HEK293 (cell line): ENCODE measurements around the gene GAS1.

ENCODE experiments used
- CTCF ChIA-PET: fragments of 350-600 bp; formaldehyde crosslinking; extraction: SDS; loops from one replicate; lab custom pipeline; 2021; ENCODE audit warnings: antibody characterized with exemption; lab: Yijun Ruan, JAX
- POLR2A ChIA-PET: fragments of 300-600 bp; formaldehyde crosslinking; extraction: SDS; loops from one replicate; lab custom pipeline; 2020; ENCODE audit warnings: antibody characterized with exemption, inconsistent platforms; lab: Yijun Ruan, JAX
- H3K27ac ChIP-seq: fragments of 200-500 bp; sonication (Bioruptor generic); 2 replicates; pipeline ENCODE4 v1.5.1; 2014; ENCODE audit warnings: low read depth, low read length, control low read depth, inconsistent platforms; ENCODE audit errors: extremely low read depth
- H3K36me3 ChIP-seq, 2 experiments: fragments of 200-500 bp in 1 of 2; sonication (Bioruptor generic) in 1 of 2; 1 replicate in 1 of 2; 2 replicates in 1 of 2; pipeline ENCODE4 v1.5.1; 2014 to 2017; ENCODE audit warnings: inconsistent platforms in 2 of 2, low read length in 2 of 2; ENCODE audit not compliant: control insufficient read depth in 2 of 2, insufficient read depth in 1 of 2
- H3K4me1 ChIP-seq: fragments of 200-500 bp; sonication (Bioruptor generic); 2 replicates; pipeline ENCODE4 v1.5.1; 2014; ENCODE audit warnings: mild to moderate bottlenecking, low read length, inconsistent platforms; ENCODE audit not compliant: control insufficient read depth, insufficient read depth
- H3K4me3 ChIP-seq: 2 replicates; pipeline ENCODE4 v1.5.1; 2011; ENCODE audit warnings: low read depth, mild to moderate bottlenecking, control low read depth, low read length, moderate library complexity
- H3K9me3 ChIP-seq: fragments of 200-500 bp; sonication (Bioruptor generic); 2 replicates; pipeline ENCODE4 v1.5.1; 2014; ENCODE audit warnings: low read depth, low read length, inconsistent platforms; ENCODE audit not compliant: control insufficient read depth, insufficient read depth
- MZF1 ChIP-seq: fragments of 450-650 bp; formaldehyde crosslinking; IDR thresholded peaks from 2 replicates; pipeline ENCODE4 v1.5.1; 2017; ENCODE audit warnings: missing biosample characterization, missing genetic modification characterization, borderline replicate concordance
- PRDM1 ChIP-seq: fragments of 450-650 bp; formaldehyde crosslinking; IDR thresholded peaks from 2 replicates; pipeline ENCODE4; 2016; ENCODE audit warnings: missing biosample characterization, missing genetic modification characterization
- SP7 ChIP-seq: fragments of 450-650 bp; formaldehyde crosslinking; IDR thresholded peaks from 2 replicates; pipeline ENCODE4 v1.5.1; 2016; ENCODE audit warnings: missing biosample characterization, missing genetic modification characterization
- WT1 ChIP-seq: fragments of 450-650 bp; formaldehyde crosslinking; IDR thresholded peaks from 2 replicates; pipeline ENCODE4 v1.5.1; 2016; ENCODE audit warnings: missing biosample characterization, missing genetic modification characterization
- ZBTB10 ChIP-seq: fragments of 450-650 bp; formaldehyde crosslinking; IDR thresholded peaks from 2 replicates; pipeline ENCODE4 v1.5.1; 2016; ENCODE audit warnings: missing biosample characterization, missing genetic modification characterization
- ZBTB44 ChIP-seq: fragments of 450-650 bp; IDR thresholded peaks from 2 replicates; pipeline ENCODE4 v1.5.1; 2018; ENCODE audit warnings: missing biosample characterization, mild to moderate bottlenecking, missing genetic modification characterization
- ZEB2 ChIP-seq: fragments of 450-650 bp; formaldehyde crosslinking; IDR thresholded peaks from 2 replicates; pipeline ENCODE4 v1.5.1; 2016; ENCODE audit warnings: missing biosample characterization, missing genetic modification characterization
- ZFHX2 ChIP-seq: fragments of 450-650 bp; formaldehyde crosslinking; conservative IDR thresholded peaks from 2 replicates; pipeline ENCODE4 v1.5.1; 2016; ENCODE audit warnings: missing biosample characterization, missing genetic modification characterization
- ZNF114 ChIP-seq: fragments of 450-650 bp; formaldehyde crosslinking; IDR thresholded peaks from 2 replicates; pipeline ENCODE4 v1.5.0; 2017; ENCODE audit warnings: missing biosample characterization, missing genetic modification characterization
- ZNF148 ChIP-seq: fragments of 450-650 bp; formaldehyde crosslinking; IDR thresholded peaks from 2 replicates; pipeline ENCODE4 v1.5.0; 2017; ENCODE audit warnings: missing biosample characterization, missing genetic modification characterization, borderline replicate concordance
- ZNF184 ChIP-seq: fragments of 450-650 bp; IDR thresholded peaks from 2 replicates; pipeline ENCODE4 v1.5.1; 2018; ENCODE audit warnings: missing biosample characterization, mild to moderate bottlenecking, missing genetic modification characterization
- ZNF202 ChIP-seq: fragments of 450-650 bp; formaldehyde crosslinking; IDR thresholded peaks from 2 replicates; pipeline ENCODE4 v1.5.1; 2016; ENCODE audit warnings: missing biosample characterization, missing genetic modification characterization, borderline replicate concordance
- ZNF26 ChIP-seq: fragments of 450-650 bp; formaldehyde crosslinking; IDR thresholded peaks from 2 replicates; pipeline ENCODE4 v1.5.1; 2016; ENCODE audit warnings: missing biosample characterization, missing genetic modification characterization
- ZNF366 ChIP-seq: fragments of 450-650 bp; formaldehyde crosslinking; conservative IDR thresholded peaks from 2 replicates; pipeline ENCODE4 v1.5.1; 2016; ENCODE audit warnings: missing biosample characterization, missing genetic modification characterization
- ZNF670 ChIP-seq: fragments of 450-650 bp; formaldehyde crosslinking; IDR thresholded peaks from 2 replicates; pipeline ENCODE4 v1.5.1; 2016; ENCODE audit warnings: missing biosample characterization, missing genetic modification characterization, low read depth
- TF ChIP-seq, protein P1 (sequence below): fragments of 450-650 bp; formaldehyde crosslinking; conservative IDR thresholded peaks from 2 replicates; pipeline ENCODE4 v1.5.1; 2016; ENCODE audit warnings: low read depth, missing biosample characterization, missing genetic modification characterization
- TF ChIP-seq, protein P2 (sequence below): fragments of 450-650 bp; formaldehyde crosslinking; IDR thresholded peaks from 2 replicates; pipeline ENCODE4 v1.5.1; 2017; ENCODE audit warnings: missing biosample characterization, missing genetic modification characterization
- TF ChIP-seq, protein P3 (sequence below): fragments of 450-650 bp; formaldehyde crosslinking; IDR thresholded peaks from 2 replicates; pipeline ENCODE4 v1.5.1; 2017; ENCODE audit warnings: missing biosample characterization, missing genetic modification characterization

The GAS1 gene

GRCh38 chr9:86994231-86994630, 46.9 kb upstream of the GAS1 start:
- Histone ChIP-seq H3K9me3 (no peaks in the 10 kb centered on the region), H3K27ac (no peak overlapping the region), H3K4me3 (no peak overlapping the region), H3K36me3 (no peaks in the 10 kb centered on the region), H3K4me1 (peaks cover 5% of the 10 kb centered on the region)
- TF ChIP-seq ZNF366 (tag by site-specific recombination) = no peak
- TF ChIP-seq ZNF202 (tag by site-specific recombination) = no peak
- TF ChIP-seq, protein P1, sequence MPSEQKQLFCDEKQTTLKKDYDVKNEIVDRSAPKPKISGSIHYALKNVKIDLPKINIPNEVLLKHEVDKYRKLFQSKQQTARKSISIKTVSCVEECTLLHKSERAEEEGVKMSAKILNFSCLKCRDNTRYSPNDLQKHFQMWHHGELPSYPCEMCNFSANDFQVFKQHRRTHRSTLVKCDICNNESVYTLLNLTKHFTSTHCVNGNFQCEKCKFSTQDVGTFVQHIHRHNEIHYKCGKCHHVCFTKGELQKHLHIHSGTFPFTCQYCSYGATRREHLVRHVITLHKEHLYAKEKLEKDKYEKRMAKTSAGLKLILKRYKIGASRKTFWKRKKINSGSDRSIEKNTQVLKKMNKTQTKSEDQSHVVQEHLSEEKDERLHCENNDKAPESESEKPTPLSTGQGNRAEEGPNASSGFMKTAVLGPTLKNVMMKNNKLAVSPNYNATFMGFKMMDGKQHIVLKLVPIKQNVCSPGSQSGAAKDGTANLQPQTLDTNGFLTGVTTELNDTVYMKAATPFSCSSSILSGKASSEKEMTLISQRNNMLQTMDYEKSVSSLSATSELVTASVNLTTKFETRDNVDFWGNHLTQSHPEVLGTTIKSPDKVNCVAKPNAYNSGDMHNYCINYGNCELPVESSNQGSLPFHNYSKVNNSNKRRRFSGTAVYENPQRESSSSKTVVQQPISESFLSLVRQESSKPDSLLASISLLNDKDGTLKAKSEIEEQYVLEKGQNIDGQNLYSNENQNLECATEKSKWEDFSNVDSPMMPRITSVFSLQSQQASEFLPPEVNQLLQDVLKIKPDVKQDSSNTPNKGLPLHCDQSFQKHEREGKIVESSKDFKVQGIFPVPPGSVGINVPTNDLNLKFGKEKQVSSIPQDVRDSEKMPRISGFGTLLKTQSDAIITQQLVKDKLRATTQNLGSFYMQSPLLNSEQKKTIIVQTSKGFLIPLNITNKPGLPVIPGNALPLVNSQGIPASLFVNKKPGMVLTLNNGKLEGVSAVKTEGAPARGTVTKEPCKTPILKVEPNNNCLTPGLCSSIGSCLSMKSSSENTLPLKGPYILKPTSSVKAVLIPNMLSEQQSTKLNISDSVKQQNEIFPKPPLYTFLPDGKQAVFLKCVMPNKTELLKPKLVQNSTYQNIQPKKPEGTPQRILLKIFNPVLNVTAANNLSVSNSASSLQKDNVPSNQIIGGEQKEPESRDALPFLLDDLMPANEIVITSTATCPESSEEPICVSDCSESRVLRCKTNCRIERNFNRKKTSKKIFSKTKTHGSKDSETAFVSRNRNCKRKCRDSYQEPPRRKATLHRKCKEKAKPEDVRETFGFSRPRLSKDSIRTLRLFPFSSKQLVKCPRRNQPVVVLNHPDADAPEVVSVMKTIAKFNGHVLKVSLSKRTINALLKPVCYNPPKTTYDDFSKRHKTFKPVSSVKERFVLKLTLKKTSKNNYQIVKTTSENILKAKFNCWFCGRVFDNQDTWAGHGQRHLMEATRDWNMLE (tag by site-specific recombination) = no peak
- TF ChIP-seq MZF1 = no peak
- no peak for TF ChIP-seq ZNF26 (tag by site-specific recombination)
- no peak for TF ChIP-seq SP7 (tag by site-specific recombination)
- TF ChIP-seq ZEB2 (tag by site-specific recombination) = 0 out of 2 replicates have a peak, but pooled peaks have one; percentile 18
- no peak for TF ChIP-seq ZNF114
- TF ChIP-seq ZNF670 (tag by site-specific recombination) = no peak
- peak; percentile 76 for TF ChIP-seq PRDM1 (tag by site-specific recombination)
- no peak for TF ChIP-seq ZNF148 (tag by site-specific recombination)
- TF ChIP-seq ZBTB10 (tag by site-specific recombination) = no peak
- TF ChIP-seq, protein P2, sequence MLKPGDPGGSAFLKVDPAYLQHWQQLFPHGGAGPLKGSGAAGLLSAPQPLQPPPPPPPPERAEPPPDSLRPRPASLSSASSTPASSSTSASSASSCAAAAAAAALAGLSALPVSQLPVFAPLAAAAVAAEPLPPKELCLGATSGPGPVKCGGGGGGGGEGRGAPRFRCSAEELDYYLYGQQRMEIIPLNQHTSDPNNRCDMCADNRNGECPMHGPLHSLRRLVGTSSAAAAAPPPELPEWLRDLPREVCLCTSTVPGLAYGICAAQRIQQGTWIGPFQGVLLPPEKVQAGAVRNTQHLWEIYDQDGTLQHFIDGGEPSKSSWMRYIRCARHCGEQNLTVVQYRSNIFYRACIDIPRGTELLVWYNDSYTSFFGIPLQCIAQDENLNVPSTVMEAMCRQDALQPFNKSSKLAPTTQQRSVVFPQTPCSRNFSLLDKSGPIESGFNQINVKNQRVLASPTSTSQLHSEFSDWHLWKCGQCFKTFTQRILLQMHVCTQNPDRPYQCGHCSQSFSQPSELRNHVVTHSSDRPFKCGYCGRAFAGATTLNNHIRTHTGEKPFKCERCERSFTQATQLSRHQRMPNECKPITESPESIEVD = peak; percentile 84
- TF ChIP-seq ZFHX2 (tag by site-specific recombination) = no peak
- peak; percentile 44; the same call in 1 of the 2 replicates for TF ChIP-seq WT1
- peak; percentile 96 for TF ChIP-seq ZBTB44 (tag by site-specific recombination)
- TF ChIP-seq ZNF184 (tag by site-specific recombination) = 0 out of 2 replicates have a peak, but pooled peaks have one; percentile 36
- TF ChIP-seq, protein P3, sequence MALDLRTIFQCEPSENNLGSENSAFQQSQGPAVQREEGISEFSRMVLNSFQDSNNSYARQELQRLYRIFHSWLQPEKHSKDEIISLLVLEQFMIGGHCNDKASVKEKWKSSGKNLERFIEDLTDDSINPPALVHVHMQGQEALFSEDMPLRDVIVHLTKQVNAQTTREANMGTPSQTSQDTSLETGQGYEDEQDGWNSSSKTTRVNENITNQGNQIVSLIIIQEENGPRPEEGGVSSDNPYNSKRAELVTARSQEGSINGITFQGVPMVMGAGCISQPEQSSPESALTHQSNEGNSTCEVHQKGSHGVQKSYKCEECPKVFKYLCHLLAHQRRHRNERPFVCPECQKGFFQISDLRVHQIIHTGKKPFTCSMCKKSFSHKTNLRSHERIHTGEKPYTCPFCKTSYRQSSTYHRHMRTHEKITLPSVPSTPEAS = no peak
- ChIA-PET POLR2A (no interaction called here), CTCF (no interaction called here)
